NCI-H510A (cell line): ENCODE data around the gene BRF1.
"Not testable (repeated sequence)": the region's sequence is repeated elsewhere in the genome, so short reads cannot be mapped to it uniquely, and the experiment has no call there.

Source experiments
- DNase-seq: peaks from one replicate; lab custom pipeline; 2025; lab: John Stamatoyannopoulos, UW

Gene BRF1

DNA sequence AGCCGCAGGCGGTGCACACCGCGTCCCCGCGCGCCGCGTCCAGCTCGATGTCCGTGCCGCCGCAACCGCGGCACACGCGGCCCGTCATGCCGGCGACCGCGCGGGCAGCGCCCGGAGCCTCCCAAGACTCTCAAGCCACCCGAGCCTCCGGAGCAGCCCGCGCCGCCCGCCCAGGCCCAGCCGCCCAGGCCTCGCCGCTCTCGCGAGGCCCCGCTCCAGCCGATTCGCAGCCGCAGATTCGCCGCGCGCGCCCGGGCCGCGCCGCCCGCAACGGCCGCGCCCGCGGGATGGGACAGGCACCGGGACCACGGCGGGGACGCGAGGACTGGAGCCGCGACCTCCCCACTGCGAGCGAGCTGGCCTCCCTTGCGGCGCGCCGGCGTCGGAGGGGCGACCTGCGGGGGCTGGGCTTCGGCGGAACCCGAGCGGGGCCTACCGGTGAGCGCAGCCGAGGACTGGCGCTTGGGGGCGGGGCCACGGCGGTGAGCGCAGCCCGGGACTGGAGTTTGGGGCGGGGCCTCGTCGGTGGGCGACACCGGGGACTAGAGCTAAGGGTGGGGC is at the start of gene BRF1:
TSS of gene BRF1 (minus strand) at position 460 of the 561 bp plus-strand sequence. CDS start at position 88, 372 bp downstream.
- DNase-seq: peak; percentile 94

GRCh38 chr14:105349992-105350391 is 49.2 kb upstream of the BRF1 start:
- no peak for DNase-seq

DNA sequence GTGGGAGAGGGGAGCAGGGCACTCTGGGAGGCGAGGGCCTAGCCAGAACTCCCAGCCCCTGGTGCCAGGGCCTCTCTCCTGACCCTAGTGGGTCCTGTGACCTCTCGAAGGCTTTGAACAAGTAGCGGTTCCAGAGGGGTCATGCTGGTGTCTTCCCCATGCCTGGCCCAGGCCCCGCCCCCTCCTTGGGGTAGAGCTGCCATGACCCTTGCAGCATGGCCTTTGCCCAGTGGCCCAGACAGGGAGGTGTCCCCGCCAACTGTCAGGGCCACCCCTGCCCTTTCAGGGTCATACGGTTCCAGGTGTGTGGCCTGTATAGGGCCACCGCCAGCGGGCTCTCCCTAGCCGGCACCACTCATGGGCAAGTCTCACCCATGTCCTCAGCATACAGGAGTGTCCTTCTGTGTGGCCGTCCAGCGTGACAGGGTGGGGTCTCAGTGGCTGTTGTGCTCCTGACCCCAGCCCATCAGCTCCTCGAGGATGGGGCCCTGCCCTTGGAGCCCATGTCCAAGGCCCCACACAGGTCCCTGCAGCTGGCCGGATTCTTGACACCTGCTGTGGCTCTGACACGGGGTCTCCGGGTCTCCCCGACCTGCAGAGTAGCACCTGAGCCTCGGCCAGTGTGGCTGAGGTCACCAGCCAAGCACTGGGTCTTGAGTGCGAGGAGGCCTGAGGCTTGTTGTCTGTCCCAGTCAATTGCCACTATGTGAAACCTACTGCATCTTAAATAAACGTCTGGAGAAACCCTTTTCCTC is 48.3 kb upstream of the BRF1 start:
- DNase-seq: no peak

- no peak for DNase-seq
These were observed 47.6 kb upstream of the BRF1 start for GRCh38 chr14:105348169-105348944.

DNA sequence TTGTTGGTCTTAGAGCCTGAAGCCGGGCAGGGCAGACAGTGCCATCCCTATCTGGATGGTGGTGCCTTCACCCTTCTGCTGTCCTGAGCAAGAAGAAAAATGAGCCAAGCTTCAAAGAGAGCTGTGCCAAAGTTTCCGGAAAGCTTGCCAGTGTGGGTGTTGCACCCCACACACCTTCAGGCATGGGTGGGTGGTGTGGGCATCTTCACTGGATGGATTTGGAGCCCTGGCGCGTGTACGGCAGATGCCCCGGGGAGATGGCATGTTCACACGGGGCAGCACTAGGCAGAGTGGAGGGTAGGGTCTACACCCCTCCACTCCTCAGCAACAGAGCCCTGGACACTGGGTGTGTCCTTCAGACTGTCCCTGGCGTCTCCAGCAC is 46.8 kb upstream of the BRF1 start:
- DNase-seq: no peak

- DNase-seq: no peak
These were observed 46.2 kb upstream of the BRF1 start for GRCh38 chr14:105346876-105347586.

DNA sequence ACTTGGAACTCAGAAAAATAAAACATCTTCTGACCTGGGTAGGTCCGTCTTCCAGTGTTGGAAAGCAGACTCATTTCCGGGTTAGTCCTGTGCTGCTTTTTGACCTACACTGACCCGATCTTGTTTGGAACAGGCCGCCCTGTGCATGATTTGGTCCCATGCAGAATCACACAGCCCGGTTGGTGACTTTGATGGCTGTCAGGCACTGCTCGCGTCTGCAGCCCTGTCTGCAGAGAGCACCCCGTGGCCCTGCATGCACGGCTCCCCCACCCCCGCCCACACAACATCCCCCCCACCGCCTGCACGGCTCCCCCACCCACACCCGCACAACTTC is 45.4 kb upstream of the BRF1 start:
- DNase-seq: no peak

- DNase-seq: no peak
These were observed 42.4 kb upstream of the BRF1 start for GRCh38 chr14:105343194-105343593.

DNA sequence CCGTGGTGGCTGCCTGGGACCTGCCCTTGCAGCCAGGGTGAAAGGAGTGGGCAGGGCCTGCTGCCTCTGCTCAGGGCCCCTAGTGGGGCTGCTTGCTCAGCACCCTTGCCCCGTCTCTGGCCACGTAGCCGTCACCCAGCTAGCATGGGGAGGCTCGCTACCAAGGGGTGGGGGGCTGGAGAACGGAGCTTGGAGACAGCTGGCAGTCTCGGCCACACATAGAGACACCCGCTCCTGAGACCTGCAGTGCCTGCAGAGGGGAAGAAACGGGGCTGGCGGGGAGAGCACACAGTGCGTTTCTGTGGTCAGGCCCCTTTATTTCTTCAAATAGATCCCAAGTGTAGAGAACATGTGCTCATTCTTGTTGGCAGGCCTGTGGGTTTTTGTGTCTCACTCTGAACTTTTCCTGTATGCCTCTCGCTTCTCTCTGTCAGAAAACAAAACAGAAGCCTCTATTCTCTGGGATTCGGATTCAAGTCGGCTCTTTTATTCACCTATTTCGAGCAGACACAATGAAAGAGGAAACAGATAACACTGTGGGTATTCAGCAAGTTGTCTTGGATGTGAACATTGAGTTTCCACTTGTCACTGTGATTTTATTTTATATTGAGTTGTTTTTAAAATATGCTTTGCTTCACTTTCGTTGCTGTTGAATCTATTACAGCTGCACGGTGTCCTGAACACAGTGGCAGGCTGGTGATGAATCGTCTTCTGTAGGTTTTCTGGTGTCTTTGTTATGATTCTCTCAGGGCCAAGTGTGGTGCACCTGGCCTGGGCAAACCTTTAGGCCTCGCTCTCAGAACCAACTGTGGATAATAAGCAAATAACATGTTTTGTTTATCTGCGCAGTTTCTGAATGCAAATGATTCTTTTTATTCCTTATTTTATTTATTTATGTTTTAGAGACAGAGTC is 40.3 kb upstream of the BRF1 start:
- DNase-seq: no peak

DNA sequence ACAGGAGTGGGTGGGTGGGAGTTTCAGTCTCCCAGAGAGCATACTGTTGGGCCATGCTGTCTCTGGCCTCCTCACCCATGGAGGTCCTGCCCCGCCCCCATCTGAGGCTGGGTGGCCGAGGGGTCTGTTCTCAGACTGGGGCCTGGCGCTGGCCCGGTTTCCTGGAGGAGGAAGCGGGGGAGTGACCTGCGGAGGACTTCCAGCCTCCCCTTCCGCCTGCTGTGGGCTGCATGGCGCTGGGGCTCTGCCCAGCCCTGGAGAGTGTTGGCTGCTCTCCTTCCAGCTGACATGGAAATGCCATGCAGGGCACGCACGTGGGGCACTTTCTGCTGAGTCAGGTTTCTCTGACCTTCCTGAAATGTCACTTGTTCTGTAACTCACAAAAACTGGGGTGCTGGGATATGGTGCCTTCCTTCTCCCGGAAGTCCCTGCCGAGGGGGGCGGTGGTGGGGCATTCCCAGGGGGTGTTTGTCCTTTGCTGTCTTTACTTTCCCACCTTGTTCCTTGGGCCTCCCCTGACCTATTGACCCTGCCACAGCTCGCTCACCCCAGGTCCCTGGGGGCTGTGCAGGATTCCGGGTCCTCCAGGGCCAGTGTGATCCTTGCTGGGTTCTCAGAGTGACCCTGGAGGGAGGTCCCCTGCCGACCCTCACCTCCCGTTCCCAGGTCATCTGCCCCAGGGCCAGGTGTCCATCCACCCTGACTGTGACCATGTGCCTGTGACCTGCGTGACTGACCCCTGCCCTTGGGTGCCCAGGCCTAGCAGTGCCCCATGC is 37.4 kb upstream of the BRF1 start:
- no peak for DNase-seq

GRCh38 chr14:105337433-105337832 is 36.6 kb upstream of the BRF1 start:
- no peak for DNase-seq

DNA sequence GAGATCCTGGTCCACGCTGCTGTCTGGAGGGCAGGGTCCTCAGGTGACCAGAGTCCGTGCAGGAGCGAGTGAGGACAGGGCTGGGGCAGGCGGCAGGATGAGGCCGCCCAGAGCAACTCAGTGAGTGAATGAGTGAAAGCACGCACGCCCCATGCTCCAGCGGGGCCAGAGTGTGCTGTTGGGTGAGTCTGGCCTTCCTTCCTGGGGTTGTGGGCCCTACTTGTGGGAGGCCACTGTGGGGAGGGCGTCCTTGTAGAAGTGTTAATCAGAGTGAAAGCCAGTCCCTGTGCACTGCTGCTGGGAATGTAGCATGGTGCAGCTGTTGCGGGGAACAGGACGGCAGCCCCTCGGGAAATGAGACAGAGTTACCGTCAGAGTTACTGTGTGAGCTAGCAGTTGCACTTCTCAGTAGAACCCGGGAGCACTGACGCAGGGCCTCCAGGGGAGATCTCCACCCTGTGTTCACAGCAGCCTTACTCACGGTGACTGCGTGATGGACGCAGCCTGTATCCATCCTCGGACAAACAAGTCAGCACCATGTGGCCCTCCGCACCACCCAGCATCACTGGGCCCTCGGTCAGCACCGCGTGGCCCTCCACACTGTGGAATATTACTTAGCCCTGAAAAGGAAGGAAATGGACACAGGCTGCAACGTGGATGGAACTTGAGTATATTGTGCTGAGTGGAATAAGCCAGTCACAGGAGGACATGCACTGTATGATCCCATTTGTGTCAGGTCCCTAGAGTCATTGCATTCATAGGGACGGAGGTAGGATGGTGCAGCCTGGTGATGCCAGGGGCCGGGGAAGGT is 35.9 kb upstream of the BRF1 start:
- no peak for DNase-seq

DNA sequence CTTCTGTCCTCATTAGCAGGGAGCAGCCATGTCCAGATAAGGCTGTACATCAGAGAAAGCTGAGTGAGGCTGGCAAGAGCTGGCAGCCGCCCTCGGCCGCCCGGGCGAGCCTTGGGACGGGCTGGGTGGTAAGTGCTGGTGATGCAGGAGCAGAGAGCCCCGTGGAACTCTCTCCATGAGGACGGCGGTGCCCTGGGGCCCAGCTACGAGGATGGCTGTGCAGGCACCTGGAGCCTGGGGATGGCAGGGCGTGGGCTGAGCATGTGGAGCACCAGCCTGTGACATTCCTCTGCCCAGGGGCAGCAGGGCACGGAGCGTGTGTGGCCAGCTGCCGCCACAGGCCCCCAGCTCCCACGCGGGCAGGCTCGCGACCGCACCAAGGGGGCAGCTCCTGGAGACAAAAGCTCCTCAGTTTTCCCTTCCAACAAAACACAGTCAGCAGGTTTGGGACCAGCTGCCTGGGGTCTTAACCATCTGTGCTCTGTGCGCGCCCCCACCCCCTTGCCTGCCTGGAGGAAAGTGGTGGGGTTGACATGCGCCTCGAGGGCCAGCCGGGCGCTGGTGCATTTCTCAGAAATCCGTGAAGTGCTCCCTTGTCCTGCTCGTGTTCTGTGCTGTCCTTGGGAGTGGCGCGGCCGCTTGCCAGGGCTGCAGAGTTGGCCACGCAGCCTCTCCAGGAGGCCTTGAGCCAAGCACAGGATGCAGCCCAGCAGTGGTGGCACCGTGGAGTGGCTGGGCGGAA is 35.1 kb upstream of the BRF1 start:
- DNase-seq: no peak

DNA sequence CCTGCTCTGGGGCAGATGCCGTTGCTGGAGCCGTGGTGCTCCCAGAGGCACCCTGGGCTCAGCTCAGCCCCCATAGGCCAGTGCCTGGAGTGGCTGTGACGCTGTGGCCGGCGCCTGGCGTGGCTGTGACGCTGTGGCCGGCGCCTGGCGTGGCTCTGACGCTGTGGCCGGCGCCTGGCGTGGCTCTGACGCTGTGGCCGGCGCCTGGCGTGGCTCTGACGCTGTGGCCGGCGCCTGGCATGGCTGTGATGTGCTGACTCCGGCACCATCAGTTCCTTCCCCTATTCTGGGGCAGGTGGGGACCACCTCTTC is 34.4 kb upstream of the BRF1 start:
- not testable (repeated sequence) for DNase-seq

- DNase-seq: no peak
These were observed 33.8 kb upstream of the BRF1 start for GRCh38 chr14:105334383-105335230.

DNA sequence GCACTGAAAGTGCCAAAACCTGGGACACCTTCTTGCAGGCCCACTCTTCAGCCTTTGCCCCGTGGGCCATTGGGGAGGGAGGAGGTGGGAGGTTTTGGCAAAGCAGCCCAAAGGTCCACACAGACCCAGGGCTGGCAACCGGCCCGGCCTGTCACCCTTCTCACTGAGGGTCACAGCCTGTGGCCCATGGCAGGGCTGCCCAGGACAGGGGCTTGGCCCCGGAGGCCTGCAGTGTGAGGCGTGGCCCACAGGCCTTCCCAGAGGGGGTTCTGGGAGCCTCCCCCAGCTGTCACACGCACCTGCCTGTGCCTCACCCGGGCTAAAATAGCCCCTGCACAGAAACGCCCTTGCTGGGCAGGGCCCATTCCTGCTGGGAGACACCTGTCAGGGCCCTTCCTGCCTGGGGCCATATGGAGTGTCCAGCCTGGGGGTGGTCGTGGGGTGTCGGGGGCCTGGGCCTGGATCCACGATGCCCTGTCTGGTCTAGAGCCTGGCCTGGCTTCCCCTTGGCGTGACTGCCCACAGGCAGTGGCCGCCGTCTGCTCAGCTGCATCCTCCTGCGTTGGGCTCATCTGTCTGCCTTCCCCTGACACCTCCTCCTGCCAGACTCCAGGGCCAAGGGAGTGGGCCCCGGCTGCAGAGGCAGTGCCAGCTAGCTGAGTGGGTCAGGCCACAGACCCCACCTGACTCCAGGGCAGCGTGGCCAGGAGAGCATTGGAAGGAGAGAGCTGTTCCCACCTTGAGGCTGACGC is 33.0 kb upstream of the BRF1 start:
- no peak for DNase-seq

DNA sequence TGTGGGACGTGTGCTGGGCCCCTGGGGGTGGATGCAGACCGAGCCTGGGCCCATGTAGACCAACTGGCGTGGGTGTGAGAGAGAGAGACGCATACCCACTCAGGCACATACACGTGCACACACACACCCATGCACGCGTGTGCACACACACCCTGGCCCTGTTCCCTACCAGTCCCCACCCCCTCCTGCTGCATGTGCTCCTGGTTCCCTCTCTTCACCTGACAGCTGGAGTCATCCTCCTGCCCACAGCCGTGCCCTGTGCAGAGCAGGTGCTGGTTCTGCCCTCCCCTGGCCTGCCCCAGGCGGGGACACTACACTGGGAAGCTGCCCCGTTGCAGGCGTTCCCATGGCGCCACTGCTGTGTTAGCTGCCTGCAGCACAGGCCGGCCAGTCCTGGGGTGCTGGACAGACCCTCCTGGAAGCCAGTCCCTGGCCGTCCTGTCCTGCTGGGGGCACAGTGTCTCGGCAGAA is 32.3 kb upstream of the BRF1 start:
- peak; percentile 35 for DNase-seq
